ENCODE measurements around the gene ETAA1. TPM values are rescaled to one million over a fixed set of nuclear protein-coding genes. Genes with fewer than 3 reads are reported as not detected.

ETAA1 gene
- total RNA-seq, 2 experiments from 2014 or later = 11.6 to 11.7 TPM

DNA sequence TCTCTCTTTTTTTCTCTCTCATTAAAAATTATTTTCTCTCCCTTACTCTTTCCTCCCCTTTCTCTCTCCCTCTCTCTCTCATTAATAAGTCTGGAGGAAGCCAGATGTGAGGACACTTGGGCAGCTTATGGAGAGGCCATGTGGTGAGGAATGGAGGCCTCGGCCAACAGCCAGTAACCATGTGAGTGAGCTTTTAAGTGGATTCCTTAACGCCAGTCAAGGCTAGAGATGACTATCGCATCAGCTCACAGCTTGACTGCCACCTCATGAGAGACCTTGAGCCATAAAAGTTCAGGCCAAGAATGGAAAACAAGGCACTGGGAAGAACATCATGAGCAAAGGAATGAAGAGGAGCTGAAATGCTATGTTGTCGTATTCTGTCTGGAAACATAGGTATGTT lies 39.1 kb downstream of the ETAA1 start:
- POLR2A ChIA-PET = no interaction called here

DNA sequence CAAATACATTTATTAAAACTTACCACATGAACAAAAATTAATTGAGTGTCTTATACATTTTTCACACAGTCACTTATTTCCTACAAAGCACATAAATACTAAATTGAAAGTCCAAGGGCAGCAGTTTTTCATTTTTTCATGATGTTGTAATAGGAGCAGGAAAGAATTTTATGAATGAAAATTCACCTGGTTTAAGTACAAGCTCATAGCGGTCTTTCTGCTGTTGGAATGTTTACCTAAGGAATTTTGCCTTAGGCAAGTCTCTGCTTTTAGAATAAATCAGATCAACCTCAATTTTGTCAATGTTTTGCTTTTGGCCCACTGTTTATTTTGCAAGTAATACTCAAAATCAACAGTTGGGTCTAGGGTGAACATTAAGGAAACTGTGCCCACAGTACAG lies 40.0 kb downstream of the ETAA1 start:
- POLR2A ChIA-PET = no interaction called here
- CTCF ChIA-PET = no interaction called here

More for the DNA sequence above, 39.1 kb downstream of the ETAA1 start:
- CTCF ChIA-PET = no interaction called here

DNA sequence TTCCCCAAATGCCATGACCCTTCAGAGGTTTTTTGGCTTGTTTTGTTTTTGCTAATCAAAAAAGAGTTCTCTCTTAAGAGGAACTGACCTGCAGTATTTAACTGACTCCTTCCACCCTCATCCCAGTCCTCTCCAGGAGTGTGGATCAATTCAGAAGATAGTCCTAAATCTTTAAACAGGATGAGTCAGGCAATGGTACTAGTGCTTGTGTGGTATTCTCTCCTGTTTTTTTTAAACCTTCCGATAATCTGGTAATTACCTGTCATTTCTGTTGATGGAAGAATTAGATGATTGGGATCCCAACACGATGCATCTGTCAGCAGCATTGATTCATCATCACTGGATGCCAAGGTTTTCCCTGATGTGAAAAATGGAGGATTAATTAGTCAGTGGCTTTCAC lies 41.2 kb downstream of the ETAA1 start:
- POLR2A ChIA-PET = no interaction called here
- CTCF ChIA-PET = no interaction called here

DNA sequence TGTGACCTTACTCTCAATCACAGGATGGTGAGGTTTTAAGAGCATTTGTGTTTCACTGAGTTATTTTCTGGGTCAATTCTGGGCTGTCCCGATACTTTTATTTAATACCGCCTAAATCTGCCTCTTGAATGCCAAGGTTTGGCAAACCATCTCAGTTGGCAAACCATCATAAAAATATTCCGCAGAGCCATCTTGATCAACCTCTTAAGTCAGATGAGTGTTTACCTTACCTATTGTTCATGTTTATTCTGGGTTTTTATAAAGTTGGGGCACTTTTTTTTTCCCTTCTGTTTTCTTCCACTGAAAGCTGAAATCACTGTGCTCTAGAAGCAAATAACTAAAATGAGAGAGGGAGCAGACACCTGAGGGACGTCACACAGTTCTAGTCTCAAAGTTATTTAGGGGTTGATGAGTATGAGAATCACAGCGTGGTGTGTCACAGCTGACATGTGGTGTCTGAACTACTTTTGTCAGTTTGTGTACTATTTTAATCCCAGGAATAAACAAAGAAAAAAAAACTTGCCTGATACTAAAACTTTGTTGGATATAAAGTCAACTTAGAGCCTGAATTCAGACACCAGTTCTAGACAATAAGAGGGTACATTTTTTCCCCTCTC lies 48.6 kb downstream of the ETAA1 start:
- CTCF ChIA-PET = no interaction called here
- POLR2A ChIA-PET = no interaction called here

DNA sequence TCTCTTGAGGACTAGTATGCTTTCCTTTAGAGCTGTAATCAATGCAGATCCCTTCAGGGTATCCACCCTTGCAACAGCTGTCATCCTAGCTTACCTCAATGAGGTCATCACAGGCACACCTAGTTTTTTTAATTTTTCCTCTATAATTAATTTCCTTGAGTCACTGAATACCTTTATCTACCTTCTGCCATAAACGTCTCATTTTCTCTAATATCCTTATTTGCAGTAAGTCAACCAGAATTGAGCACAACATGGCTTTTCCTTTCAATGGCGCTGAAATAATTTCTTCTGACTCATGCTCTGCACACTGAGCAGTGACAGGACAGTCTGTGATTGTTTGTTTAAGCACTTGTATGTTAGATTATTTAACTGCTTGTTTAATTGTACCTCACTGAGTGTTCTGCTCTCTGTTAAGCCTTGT lies 49.4 kb downstream of the ETAA1 start:
- ChIA-PET CTCF (no interaction called here), POLR2A (no interaction called here)

DNA sequence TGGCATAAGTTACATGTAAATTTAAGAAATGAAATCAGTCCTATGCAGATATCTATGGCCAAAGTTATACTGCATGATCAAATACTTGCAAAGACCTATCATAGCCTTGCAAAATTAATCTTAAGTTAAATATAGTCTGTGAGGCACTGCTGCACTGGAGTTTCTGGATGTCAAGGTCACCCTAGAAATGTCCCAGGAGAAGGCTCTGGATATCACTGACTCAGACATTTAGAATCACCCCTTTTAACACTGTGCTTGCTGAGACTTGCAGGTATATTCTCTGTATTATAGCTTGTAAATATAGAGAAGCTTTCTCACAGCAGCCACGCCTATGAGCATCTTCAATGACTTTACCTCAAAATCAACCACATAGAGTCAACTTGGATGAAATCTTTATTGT lies 51.5 kb downstream of the ETAA1 start:
- POLR2A ChIA-PET = no interaction called here
- CTCF ChIA-PET = no interaction called here

DNA sequence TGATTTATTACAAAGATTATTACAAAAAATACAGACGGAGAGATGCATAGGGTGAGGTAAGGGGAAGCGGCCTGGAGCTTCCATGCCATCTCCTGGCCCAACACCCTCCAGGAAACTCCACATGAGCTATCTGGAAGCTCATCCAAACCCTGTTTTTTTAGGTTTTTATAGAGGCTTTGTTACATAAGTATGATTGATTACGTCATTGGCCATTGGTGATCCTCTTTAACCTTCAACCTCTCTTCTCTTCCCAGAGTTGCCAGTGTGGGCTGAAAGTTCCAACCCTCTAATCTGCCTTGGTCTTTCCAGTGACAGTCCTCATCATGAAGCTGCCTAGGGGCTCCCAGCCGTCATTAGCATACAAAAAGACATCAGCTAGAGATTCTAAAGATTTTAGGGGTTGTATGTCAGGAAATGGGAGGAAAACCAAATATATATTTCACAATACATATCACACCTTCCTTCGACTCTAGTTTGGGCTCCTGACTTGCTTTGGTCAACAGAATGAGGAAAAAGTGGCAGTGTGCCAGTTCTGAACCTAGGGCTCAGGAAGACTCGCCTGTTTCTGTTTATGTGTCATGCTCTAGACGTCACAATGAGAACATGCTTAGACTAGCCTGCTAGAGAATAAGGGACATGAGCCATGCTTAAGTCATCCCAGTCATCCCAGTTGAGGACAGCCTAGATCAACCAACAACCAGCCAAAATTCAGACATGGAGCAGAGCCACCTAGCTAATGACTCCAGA lies 54.1 kb downstream of the ETAA1 start:
- ChIA-PET POLR2A (no interaction called here), CTCF (no interaction called here)

DNA sequence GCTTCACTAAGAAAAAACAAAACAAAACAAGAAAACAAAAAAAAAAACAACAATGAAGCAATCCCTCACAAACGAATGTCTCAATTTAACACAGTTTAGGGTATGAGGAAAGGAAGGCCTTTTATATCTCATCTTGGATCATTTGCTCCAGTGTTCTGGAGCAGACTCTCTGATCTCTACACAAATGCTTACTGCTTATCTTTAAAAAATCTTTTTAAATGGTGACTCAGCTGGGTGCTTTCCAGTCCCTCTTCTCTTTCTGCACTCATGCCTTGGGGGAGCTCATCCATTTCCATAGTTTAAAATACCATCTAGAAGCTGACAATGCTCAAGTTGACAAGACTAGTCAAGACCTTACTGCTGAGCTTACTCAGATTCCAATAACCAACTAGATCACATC lies 56.2 kb downstream of the ETAA1 start:
- ChIA-PET POLR2A (no interaction called here), CTCF (no interaction called here)

DNA sequence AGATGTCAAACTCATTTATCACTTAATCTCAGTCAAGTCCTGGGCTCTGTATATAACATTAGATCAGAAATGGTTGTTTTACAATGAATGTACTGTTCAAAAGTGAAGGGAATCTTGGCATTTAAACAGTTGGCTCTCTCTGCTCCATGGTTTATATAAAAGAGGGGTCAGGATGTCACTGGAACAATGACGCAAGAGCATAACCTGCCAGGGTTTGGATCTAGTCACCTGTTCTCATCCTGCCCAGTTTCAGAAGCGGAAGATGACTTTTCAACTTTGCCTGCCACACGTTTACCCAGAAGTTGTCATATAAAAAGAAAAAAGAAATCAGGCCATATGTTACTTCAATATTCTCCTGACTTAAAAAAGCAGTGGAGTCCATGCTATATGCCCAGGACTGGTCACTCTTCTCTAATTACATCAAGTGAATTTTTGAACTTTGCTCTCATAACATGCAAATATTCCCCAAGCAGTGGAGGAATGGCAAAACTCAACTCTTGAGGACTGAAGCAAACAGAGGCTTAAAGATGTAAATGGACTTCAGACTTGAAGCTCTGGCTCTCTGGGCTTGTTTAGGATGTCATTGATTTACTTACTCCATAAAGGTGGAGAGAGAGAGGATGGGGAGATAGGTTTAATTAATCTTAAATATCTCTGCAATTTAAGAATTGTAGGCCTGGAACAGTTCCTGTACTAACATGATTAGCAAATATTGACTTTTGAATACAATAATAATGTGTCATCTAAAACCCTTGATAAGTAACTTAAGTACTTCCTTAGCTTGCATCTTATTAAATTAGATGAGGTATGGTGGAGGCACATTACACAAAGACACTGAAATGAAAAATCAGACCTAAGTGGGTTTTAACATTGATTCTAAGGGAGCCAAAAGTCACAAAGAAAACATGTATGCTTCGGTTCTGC lies 58.3 kb downstream of the ETAA1 start:
- POLR2A ChIA-PET = no interaction called here
- CTCF ChIA-PET = no interaction called here

DNA sequence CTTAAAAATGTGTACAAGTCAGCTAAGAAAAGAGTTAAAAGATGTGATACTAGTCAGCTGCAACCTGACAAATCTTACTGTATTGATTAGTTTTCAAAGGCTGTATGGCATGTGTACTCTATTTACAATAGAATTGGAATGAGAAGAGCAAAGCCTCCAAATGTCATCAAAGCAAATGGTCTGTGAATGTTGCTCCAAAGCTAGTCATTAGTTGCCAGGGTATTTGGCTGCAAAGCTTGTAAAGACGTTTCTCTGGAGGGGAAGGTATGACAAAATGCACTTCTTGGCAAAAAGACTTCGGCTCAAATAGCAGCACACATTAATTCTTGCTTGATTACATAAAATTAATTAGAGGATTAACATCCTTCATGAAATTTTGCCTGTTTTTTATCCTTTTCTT lies 59.3 kb downstream of the ETAA1 start:
- CTCF ChIA-PET = no interaction called here
- POLR2A ChIA-PET = no interaction called here

DNA sequence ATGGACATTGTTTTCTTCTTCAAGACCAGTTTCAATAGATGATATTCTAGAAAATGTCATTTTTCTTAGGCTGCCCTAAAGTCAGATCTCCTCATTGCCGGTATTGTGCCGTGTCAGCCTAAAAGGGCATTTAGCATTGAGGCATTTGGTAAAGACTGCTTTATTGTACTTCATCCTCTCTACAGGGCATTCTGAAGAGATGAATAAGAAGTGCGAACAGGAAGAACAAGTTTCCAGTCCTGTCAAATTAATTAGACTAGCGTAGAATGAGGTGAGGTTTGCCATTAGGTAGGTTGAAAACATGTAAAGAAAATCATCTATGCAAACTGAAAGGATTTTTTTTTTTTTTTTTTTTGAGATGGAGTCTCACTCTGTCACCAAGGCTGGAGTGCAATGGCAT lies 60.6 kb downstream of the ETAA1 start:
- CTCF ChIA-PET = no interaction called here

DNA sequence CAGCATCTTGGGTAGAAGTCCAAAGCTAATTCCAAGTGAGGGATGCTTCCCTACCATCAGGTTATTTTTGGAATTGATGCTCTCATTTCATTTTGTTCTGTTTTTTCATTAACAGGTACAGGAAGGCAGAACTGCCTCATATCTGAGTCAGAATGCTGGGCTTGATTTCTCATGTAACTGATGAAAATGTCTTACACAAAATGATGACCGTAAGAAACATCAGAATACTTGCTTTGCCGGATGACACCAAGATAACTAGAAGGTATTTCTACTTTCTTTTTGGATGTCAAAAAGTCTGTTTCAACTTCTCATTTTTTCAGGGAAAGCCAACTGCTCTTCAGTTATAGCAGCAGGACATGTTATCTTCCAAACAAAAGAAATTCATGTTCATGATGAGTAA lies 62.6 kb downstream of the ETAA1 start:
- POLR2A ChIA-PET = no interaction called here
- CTCF ChIA-PET = no interaction called here

More for the DNA sequence above, 60.6 kb downstream of the ETAA1 start:
- POLR2A ChIA-PET = no interaction called here

Measured in activated CD8-positive, alpha-beta memory T cell treated with anti-CD3 and anti-CD28 coated beads for 36 hours (primary cell).